IMR-90 (cell line): Measurements from ENCODE around the gene TRIM6. TPM values are rescaled to one million over a fixed set of nuclear protein-coding genes. Genes with fewer than 3 reads are reported as not detected.
"Not testable (repeated sequence)": the region's sequence is repeated elsewhere in the genome, so short reads cannot be mapped to it uniquely, and the experiment has no call there.

Experiments
- ATAC-seq: fragments of 200-7000 bp; cut with Tn5 transposase; 2 replicates; pipeline ENCODE4 v1.9.1; 2020; ENCODE audit warnings: low read depth, mild to moderate bottlenecking, moderate library complexity
- BruUV-seq: library from RNA; stranded (reverse); fragments of 400-500 nt; replicated peaks from 2 replicates; lab custom pipeline; 2021; lab: Mats Ljungman, UMichigan
- CTCF ChIA-PET: fragments of 300-600 bp; formaldehyde crosslinking; extraction: SDS; loops from one replicate; lab custom pipeline; 2021; ENCODE audit warnings: antibody characterized with exemption; lab: Yijun Ruan, JAX
- POLR2A ChIA-PET: fragments of 300-600 bp; sonication (Branson Sonifier 250); formaldehyde crosslinking; loops from one replicate; lab custom pipeline; 2022; ENCODE audit warnings: antibody characterized with exemption; ENCODE audit not compliant: unreplicated experiment; lab: Charles Lee
- DNase-seq: peaks from one replicate; pipeline ENCODE4 v3.0.0; 2013
- H2AFZ ChIP-seq: replicated peaks from 2 replicates; pipeline ENCODE3; 2013; ENCODE audit warnings: low read length, mild to moderate bottlenecking; ENCODE audit not compliant: poor library complexity
- H2AK5ac ChIP-seq: 2 replicates; pipeline ENCODE4 v1.6.1; 2013; ENCODE audit warnings: low read depth, low read length, inconsistent platforms
- H2AK9ac ChIP-seq: replicated peaks from 2 replicates; pipeline ENCODE3; 2013; ENCODE audit warnings: mild to moderate bottlenecking, low read depth, low read length, moderate library complexity; ENCODE audit not compliant: poor library complexity
- H2BK120ac ChIP-seq: 2 replicates; pipeline ENCODE4 v1.6.1; 2013; ENCODE audit warnings: low read depth, low read length, inconsistent platforms
- H2BK15ac ChIP-seq: 3 replicates; pipeline ENCODE4 v1.6.1; 2013; ENCODE audit warnings: low read depth, low read length, inconsistent platforms
- H2BK20ac ChIP-seq: 2 replicates; pipeline ENCODE4 v1.6.1; 2013; ENCODE audit warnings: low read depth, mild to moderate bottlenecking, inconsistent platforms, low read length, moderate library complexity
- H2BK5ac ChIP-seq: 2 replicates; pipeline ENCODE4 v1.6.1; 2013; ENCODE audit warnings: mild to moderate bottlenecking, low read depth, low read length, inconsistent platforms; ENCODE audit not compliant: poor library complexity, severe bottlenecking
- H3K14ac ChIP-seq: replicated peaks from 2 replicates; pipeline ENCODE4 v1.6.1; 2013; ENCODE audit warnings: low read depth, low read length, inconsistent platforms
- H3K18ac ChIP-seq: 2 replicates; pipeline ENCODE4 v1.6.1; 2013; ENCODE audit warnings: low read depth, low read length, control low read depth
- H3K23ac ChIP-seq: 2 replicates; pipeline ENCODE4 v1.6.1; 2013; ENCODE audit warnings: low read depth, low read length, inconsistent platforms
- H3K27ac ChIP-seq: 2 replicates; pipeline ENCODE4 v1.5.1; 2013; ENCODE audit warnings: mild to moderate bottlenecking, control low read depth, low read length; ENCODE audit not compliant: insufficient read depth
- H3K27me3 ChIP-seq: 2 replicates; pipeline ENCODE4 v1.6.1; 2013; ENCODE audit warnings: low read length; ENCODE audit not compliant: control insufficient read depth, insufficient read depth
- H3K36me3 ChIP-seq: 2 replicates; pipeline ENCODE4 v1.6.1; 2013; ENCODE audit warnings: low read length, mixed read lengths; ENCODE audit not compliant: control insufficient read depth, insufficient read depth
- H3K4ac ChIP-seq: 2 replicates; pipeline ENCODE4 v1.6.1; 2013; ENCODE audit warnings: low read depth, low read length, inconsistent platforms
- H3K4me1 ChIP-seq: 2 replicates; pipeline ENCODE4 v1.6.1; 2013; ENCODE audit warnings: low read length, mixed read lengths; ENCODE audit not compliant: control insufficient read depth, insufficient read depth
- H3K4me2 ChIP-seq: 2 replicates; pipeline ENCODE4 v1.6.1; 2013; ENCODE audit warnings: low read depth, mild to moderate bottlenecking, control low read depth, low read length, moderate library complexity
- H3K4me3 ChIP-seq: 2 replicates; pipeline ENCODE4 v1.5.1; 2013; ENCODE audit warnings: low read depth, mild to moderate bottlenecking, control low read depth, low read length, moderate library complexity; ENCODE audit not compliant: insufficient read depth
- H3K56ac ChIP-seq: 2 replicates; pipeline ENCODE4 v1.6.1; 2013; ENCODE audit warnings: low read length, inconsistent platforms; ENCODE audit not compliant: insufficient read depth; ENCODE audit errors: extremely low read depth
- H3K79me1 ChIP-seq, 2 experiments: 2 replicates each; pipeline ENCODE4 v1.6.1; 2013; ENCODE audit warnings: low read length in 2 of 2, inconsistent platforms in 1 of 2, low read depth in 1 of 2
- H3K9ac ChIP-seq: 2 replicates; pipeline ENCODE4 v1.6.1; 2013; ENCODE audit warnings: low read depth, low read length, control low read depth
- H3K9me1 ChIP-seq: 2 replicates; pipeline ENCODE4 v1.6.1; 2013; ENCODE audit warnings: low read length, inconsistent platforms; ENCODE audit not compliant: insufficient read depth
- H3K9me3 ChIP-seq: 2 replicates; pipeline ENCODE4 v1.6.1; 2013; ENCODE audit warnings: low read length; ENCODE audit not compliant: control insufficient read depth, insufficient read depth
- H4K20me1 ChIP-seq: 2 replicates; pipeline ENCODE4 v1.6.1; 2013; ENCODE audit warnings: low read length, inconsistent platforms; ENCODE audit not compliant: insufficient read depth
- H4K5ac ChIP-seq: 2 replicates; pipeline ENCODE4 v1.6.1; 2013; ENCODE audit warnings: mild to moderate bottlenecking, low read depth, low read length, control low read depth
- H4K8ac ChIP-seq, 2 experiments: 2 replicates each; pipeline ENCODE4 v1.6.1; 2013; ENCODE audit warnings: low read depth in 2 of 2, low read length in 2 of 2, control low read depth in 1 of 2, inconsistent platforms in 1 of 2
- H4K91ac ChIP-seq: 2 replicates; pipeline ENCODE4 v1.6.1; 2013; ENCODE audit warnings: low read depth, low read length, inconsistent platforms; ENCODE audit not compliant: insufficient read depth
- WGBS, 2 experiments: methylation state at CpG; one replicate each; pipeline versions ENCODE4 v1.1.5 to v1.1.7; 2013; ENCODE audit warnings: missing lambda C conversion rate in 2 of 2; ENCODE audit not compliant: insufficient read length in 1 of 2; ENCODE audit errors: extremely low coverage in 2 of 2; 5-methylcytosine and 5-hydroxymethylcytosine counted together
- dilution Hi-C: fragments of 300-500 bp; cut with HindIII; formaldehyde crosslinking; loops from one replicate; pipeline ENCODE4 v1.14.3; 2018; ENCODE audit warnings: low sequenced_read_pairs; ENCODE audit not compliant: unreplicated experiment
- in situ Hi-C: fragments of 300-500 bp; cut with MboI; formaldehyde crosslinking; loops from 3 replicates; pipeline ENCODE4 v1.14.3; 2019; ENCODE audit warnings: low sequenced_read_pairs, inconsistent platforms, mixed read lengths
- intact Hi-C: fragments of 100-400 bp; cut with micrococcal nuclease; formaldehyde crosslinking; loops from 2 replicates; pipeline ENCODE4 v1.10.0; 2022
- polyA plus RNA-seq, 3 experiments: library from polyadenylated mRNA; depleted of rRNA; stranded (reverse); fragments of >200 nt; gene quantifications; 2 replicates each; pipeline ENCODE4 v1.2.3, GENCODE V29; 2012; ENCODE audit warnings: low replicate concordance in 1 of 3
- total RNA-seq: library from RNA; depleted of rRNA; stranded (reverse); fragments of >200 nt; gene quantifications from 2 replicates; pipeline ENCODE4 v1.2.3, GENCODE V29; 2012

TRIM6 gene
- total and polyA plus RNA-seq, 2 of the 4 experiments (the other 2 are of a cell fraction) = 3.9 to 4.7 TPM

GRCh38 chr11:5656956-5657355, 60.5 kb downstream of the TRIM6 start:
- POLR2A ChIA-PET, H3K56ac ChIP-seq, H4K91ac ChIP-seq, H3K14ac ChIP-seq, ATAC-seq, H2AK5ac ChIP-seq, H2BK20ac ChIP-seq, H3K9me3 ChIP-seq, H3K79me1 ChIP-seq, H3K4me1 ChIP-seq, H2BK120ac ChIP-seq, H2AK9ac ChIP-seq, H3K9me1 ChIP-seq, H3K27me3 ChIP-seq, H3K4me2 ChIP-seq, H3K27ac ChIP-seq, H3K4me3 ChIP-seq, H3K18ac ChIP-seq, dilution Hi-C loops, H4K5ac ChIP-seq, H3K9ac ChIP-seq, H2BK15ac ChIP-seq, H2BK5ac ChIP-seq, in situ Hi-C loops, H4K20me1 ChIP-seq, H4K8ac ChIP-seq, intact Hi-C loops, CTCF ChIA-PET, H3K36me3 ChIP-seq, H3K4ac ChIP-seq, H3K23ac ChIP-seq, BruUV-seq, H2AFZ ChIP-seq, DNase-seq: not testable (repeated sequence)
- WGBS, 2 experiments = no CpG with 5 or more reads among the region's 2 CpGs
